Measurements from ENCODE around the gene SIRPG. TPM values are rescaled to one million over a fixed set of nuclear protein-coding genes. Genes with fewer than 3 reads are reported as not detected.
A peak's percentile ranks its signal among the peaks of the same experiment; 100 is the strongest.
"Not testable (repeated sequence)": the region's sequence is repeated elsewhere in the genome, so short reads cannot be mapped to it uniquely, and the experiment has no call there.

Gene SIRPG
- total and polyA plus RNA-seq, 4 experiments from 2014 or later: 32.4 to 211 (median 85.2) TPM

- Mint-ChIP-seq H3K27ac (peak overlapping the region in 1 of 7 donors; percentile 57), H3K4me1 (peaks cover 42 to 58% (median 50%) of the 10 kb centered on the region in 4 donors), H3K36me3 (peaks cover 0 to 26% of the 10 kb centered on the region in 2 donors), H3K9me3 (peaks cover 0 to 3% (median 0%) of the 10 kb centered on the region in 8 donors), H3K4me3 (peak overlapping the region in 2 of 8 donors; percentile 13 to 44), H3K27me3 (no peaks in the 10 kb centered on the region)
- H3K4me1 ChIP-seq (ENCODE audit: insufficient read depth, low read length): peaks cover 46% of the 10 kb centered on the region
- no peaks in the 10 kb centered on the region for H3K36me3 ChIP-seq (ENCODE audit: insufficient read depth, low read length)
- no peak for DNase-seq
- POLR2A ChIA-PET (ENCODE audit: partially characterized antibody): no interaction called here
- CTCF ChIA-PET (ENCODE audit: partially characterized antibody): interaction anchor here (0.7 to 1.0 kb wide), 2 partner anchors 145 to 158 kb away, joined by 3 read pairs; no protein-coding TSS in a partner anchor
- H3K4me3 ChIP-seq (ENCODE audit: low read length in 2 of 2): no peak overlapping the region
- intact Hi-C loops (cut with micrococcal nuclease): no loop called here
- H3K27me3 ChIP-seq (ENCODE audit: insufficient read depth, low read length): no peaks in the 10 kb centered on the region
- H3K27ac ChIP-seq (ENCODE audit: low read depth, low read length): no peak overlapping the region
- H3K9me3 ChIP-seq (ENCODE audit: control insufficient read depth in 1 of 2, low read length in 2 of 2): no peaks in the 10 kb centered on the region
Observed at GRCh38 chr20:1618954-1619540, 38.5 kb downstream of the SIRPG start.

- Histone ChIP-seq H3K36me3 (ENCODE audit: insufficient read depth, low read length) (no peaks in the 10 kb centered on the region), H3K27ac (ENCODE audit: low read depth, low read length) (no peak overlapping the region), H3K4me1 (ENCODE audit: insufficient read depth, low read length) (peaks cover 42% of the 10 kb centered on the region), H3K27me3 (ENCODE audit: insufficient read depth, low read length) (no peaks in the 10 kb centered on the region), H3K9me3 (ENCODE audit: control insufficient read depth in 1 of 2, low read length in 2 of 2) (no peaks in the 10 kb centered on the region), H3K4me3 (ENCODE audit: low read length in 2 of 2) (no peak overlapping the region)
- Mint-ChIP-seq H3K4me1 (peaks cover 39 to 58% (median 49%) of the 10 kb centered on the region in 4 donors), H3K4me3 (no peak overlapping the region), H3K36me3 (peaks cover 0 to 26% of the 10 kb centered on the region in 2 donors), H3K27me3 (no peaks in the 10 kb centered on the region), H3K9me3 (peaks cover 0 to 3% (median 0%) of the 10 kb centered on the region in 8 donors), H3K27ac (no peak overlapping the region)
- DNase-seq: no peak
- ChIA-PET POLR2A (ENCODE audit: partially characterized antibody) (no interaction called here), CTCF (ENCODE audit: partially characterized antibody) (no interaction called here)
- intact Hi-C loops (cut with micrococcal nuclease): no loop called here
Observed at GRCh38 chr20:1618479-1618878, 39.1 kb downstream of the SIRPG start.

- H3K9me3 Mint-ChIP-seq: peaks cover 0 to 3% (median 0%) of the 10 kb centered on the region in 8 donors
- no peak overlapping the region for H3K4me3 Mint-ChIP-seq
- DNase-seq: no peak
- peaks cover 29 to 45% (median 36%) of the 10 kb centered on the region in 4 donors for H3K4me1 Mint-ChIP-seq
- no peaks in the 10 kb centered on the region for H3K9me3 ChIP-seq (ENCODE audit: control insufficient read depth in 1 of 2, low read length in 2 of 2)
- H3K4me1 ChIP-seq (ENCODE audit: insufficient read depth, low read length): peaks cover 28% of the 10 kb centered on the region
- intact Hi-C loops (cut with micrococcal nuclease): no loop called here
- CTCF ChIA-PET (ENCODE audit: partially characterized antibody): no interaction called here
- no peak overlapping the region for H3K4me3 ChIP-seq (ENCODE audit: low read length in 2 of 2)
- peaks cover 0 to 30% of the 10 kb centered on the region in 2 donors for H3K36me3 Mint-ChIP-seq
- no peaks in the 10 kb centered on the region for H3K27me3 Mint-ChIP-seq
- no peaks in the 10 kb centered on the region for H3K27me3 ChIP-seq (ENCODE audit: insufficient read depth, low read length)
- no peak overlapping the region for H3K27ac Mint-ChIP-seq
- no peaks in the 10 kb centered on the region for H3K36me3 ChIP-seq (ENCODE audit: insufficient read depth, low read length)
- POLR2A ChIA-PET (ENCODE audit: partially characterized antibody): no interaction called here
- no peak overlapping the region for H3K27ac ChIP-seq (ENCODE audit: low read depth, low read length)
Observed at GRCh38 chr20:1616858-1617434, 40.6 kb downstream of the SIRPG start.

- H3K27me3 ChIP-seq (ENCODE audit: insufficient read depth, low read length); H3K9me3 ChIP-seq (ENCODE audit: control insufficient read depth in 1 of 2, low read length in 2 of 2); H3K9me3 Mint-ChIP-seq; DNase-seq; H3K36me3 ChIP-seq (ENCODE audit: insufficient read depth, low read length); H3K4me3 Mint-ChIP-seq; H3K27me3 Mint-ChIP-seq; H3K27ac Mint-ChIP-seq; H3K27ac ChIP-seq (ENCODE audit: low read depth, low read length); H3K4me3 ChIP-seq (ENCODE audit: low read length in 2 of 2); POLR2A ChIA-PET (ENCODE audit: partially characterized antibody); intact Hi-C loops (cut with micrococcal nuclease); H3K4me1 ChIP-seq (ENCODE audit: insufficient read depth, low read length): not testable (repeated sequence)
- peaks cover 0 to 11% (median 4%) of the 10 kb centered on the region in 4 donors for H3K4me1 Mint-ChIP-seq
- H3K36me3 Mint-ChIP-seq: peaks cover 1 to 14% of the 10 kb centered on the region in 2 donors
- CTCF ChIA-PET (ENCODE audit: partially characterized antibody): interaction anchor here (0.6 to 1.0 kb wide), 3 partner anchors 39 to 571 kb away, joined by 3 read pairs; no protein-coding TSS in a partner anchor
Observed at GRCh38 chr20:1610404-1610803, 47.2 kb downstream of the SIRPG start.

- H3K27ac Mint-ChIP-seq; H3K9me3 Mint-ChIP-seq; H3K4me3 Mint-ChIP-seq; H3K27ac ChIP-seq (ENCODE audit: low read depth, low read length); DNase-seq; H3K27me3 Mint-ChIP-seq; H3K4me1 Mint-ChIP-seq; POLR2A ChIA-PET (ENCODE audit: partially characterized antibody); H3K27me3 ChIP-seq (ENCODE audit: insufficient read depth, low read length); H3K4me1 ChIP-seq (ENCODE audit: insufficient read depth, low read length); H3K4me3 ChIP-seq (ENCODE audit: low read length in 2 of 2); H3K36me3 ChIP-seq (ENCODE audit: insufficient read depth, low read length); H3K36me3 Mint-ChIP-seq; intact Hi-C loops (cut with micrococcal nuclease); CTCF ChIA-PET (ENCODE audit: partially characterized antibody); H3K9me3 ChIP-seq (ENCODE audit: control insufficient read depth in 1 of 2, low read length in 2 of 2): not testable (repeated sequence)
Observed at GRCh38 chr20:1608678-1609347, 48.8 kb downstream of the SIRPG start.

GRCh38 chr20:1600736-1601135 is 56.8 kb downstream of the SIRPG start:
- no peak overlapping the region for H3K4me3 ChIP-seq (ENCODE audit: low read length in 2 of 2)
- ChIA-PET CTCF (ENCODE audit: partially characterized antibody) (no interaction called here), POLR2A (ENCODE audit: partially characterized antibody) (no interaction called here)
- no peaks in the 10 kb centered on the region for H3K36me3 ChIP-seq (ENCODE audit: insufficient read depth, low read length)
- H3K4me3 Mint-ChIP-seq: no peak overlapping the region
- no peak for DNase-seq
- no peaks in the 10 kb centered on the region for H3K27me3 ChIP-seq (ENCODE audit: insufficient read depth, low read length)
- H3K9me3 Mint-ChIP-seq: no peaks in the 10 kb centered on the region
- H3K36me3 Mint-ChIP-seq: peaks cover 0 to 24% of the 10 kb centered on the region in 2 donors
- H3K27ac Mint-ChIP-seq: no peak overlapping the region
- intact Hi-C loops (cut with micrococcal nuclease): no loop called here
- H3K4me1 Mint-ChIP-seq: no peaks in the 10 kb centered on the region
- H3K9me3 ChIP-seq (ENCODE audit: control insufficient read depth in 1 of 2, low read length in 2 of 2): no peaks in the 10 kb centered on the region
- no peaks in the 10 kb centered on the region for H3K4me1 ChIP-seq (ENCODE audit: insufficient read depth, low read length)
- H3K27me3 Mint-ChIP-seq: no peaks in the 10 kb centered on the region
- H3K27ac ChIP-seq (ENCODE audit: low read depth, low read length): no peak overlapping the region

- Histone ChIP-seq H3K27me3 (ENCODE audit: insufficient read depth, low read length) (no peaks in the 10 kb centered on the region), H3K36me3 (ENCODE audit: insufficient read depth, low read length) (no peaks in the 10 kb centered on the region), H3K27ac (ENCODE audit: low read depth, low read length) (no peak overlapping the region), H3K4me1 (ENCODE audit: insufficient read depth, low read length) (no peaks in the 10 kb centered on the region), H3K4me3 (ENCODE audit: low read length in 2 of 2) (no peak overlapping the region), H3K9me3 (ENCODE audit: control insufficient read depth in 1 of 2, low read length in 2 of 2) (no peaks in the 10 kb centered on the region)
- Mint-ChIP-seq H3K27me3 (no peaks in the 10 kb centered on the region), H3K27ac (no peak overlapping the region), H3K4me3 (no peak overlapping the region), H3K9me3 (peaks cover 0 to 3% (median 0%) of the 10 kb centered on the region in 8 donors), H3K36me3 (peaks cover 0 to 20% of the 10 kb centered on the region in 2 donors), H3K4me1 (no peaks in the 10 kb centered on the region)
- DNase-seq: no peak
- ChIA-PET CTCF (ENCODE audit: partially characterized antibody) (no interaction called here), POLR2A (ENCODE audit: partially characterized antibody) (no interaction called here)
- intact Hi-C loops (cut with micrococcal nuclease): no loop called here
Observed at GRCh38 chr20:1595333-1595732, 62.2 kb downstream of the SIRPG start.
